HL-60/S4 (cell line): ENCODE data around the gene RGS9BP.
"Not testable (repeated sequence)": the region's sequence is repeated elsewhere in the genome, so short reads cannot be mapped to it uniquely, and the experiment has no call there.

Experiments
- in situ Hi-C: fragments of 300-500 bp; cut with MboI; formaldehyde crosslinking; loops from 2 replicates; pipeline ENCODE4 v1.14.3; 2022; ENCODE audit warnings: low sequenced_read_pairs

RGS9BP gene

GRCh38 chr19:32694316-32694715, 18.7 kb downstream of the RGS9BP start:
- in situ Hi-C loops: not testable (repeated sequence)

- in situ Hi-C loops: not testable (repeated sequence)
These were observed 19.2 kb downstream of the RGS9BP start for GRCh38 chr19:32694851-32695250.

- in situ Hi-C loops: not testable (repeated sequence)
These were observed 19.9 kb downstream of the RGS9BP start for GRCh38 chr19:32695506-32695905.

- in situ Hi-C loops: not testable (repeated sequence)
These were observed 21.1 kb downstream of the RGS9BP start for GRCh38 chr19:32696771-32697170.

GRCh38 chr19:32700129-32700528, 24.5 kb downstream of the RGS9BP start:
- in situ Hi-C loops: not testable (repeated sequence)

GRCh38 chr19:32702010-32702409, 26.4 kb downstream of the RGS9BP start:
- in situ Hi-C loops: no loop called here

GRCh38 chr19:32704006-32704405, 28.4 kb downstream of the RGS9BP start:
- in situ Hi-C loops: not testable (repeated sequence)

GRCh38 chr19:32708457-32708856, 32.8 kb downstream of the RGS9BP start:
- in situ Hi-C loops: no loop called here

- in situ Hi-C loops: no loop called here
These were observed 33.4 kb downstream of the RGS9BP start for GRCh38 chr19:32709032-32709431.

- in situ Hi-C loops: no loop called here
These were observed 36.1 kb downstream of the RGS9BP start for GRCh38 chr19:32711747-32712146.

GRCh38 chr19:32716203-32716602, 40.6 kb downstream of the RGS9BP start:
- in situ Hi-C loops: not testable (repeated sequence)

- in situ Hi-C loops: no loop called here
These were observed 41.8 kb downstream of the RGS9BP start for GRCh38 chr19:32717496-32717895.

- in situ Hi-C loops: no loop called here
These were observed 42.6 kb downstream of the RGS9BP start for GRCh38 chr19:32718286-32718685.

GRCh38 chr19:32719611-32720059, 44.0 kb downstream of the RGS9BP start, which contains the start of gene TDRD12:
TDRD12 (plus strand) TSS chr19:32719767; CDS start chr19:32720073, 306 bp downstream.
- in situ Hi-C loops: no loop called here

GRCh38 chr19:32720216-32720935, 44.7 kb downstream of the RGS9BP start:
- in situ Hi-C loops: no loop called here

GRCh38 chr19:32720936-32721250, 45.2 kb downstream of the RGS9BP start:
- in situ Hi-C loops: no loop called here
